Stimulated activated CD4-positive, alpha-beta T cell treated with anti-CD3 and anti-CD28 coated beads, Interleukin-2, amount 100 ng/mL, for 24 hours (primary cell): ENCODE data around the gene NKX6-2.
"Not testable (repeated sequence)": the region's sequence is repeated elsewhere in the genome, so short reads cannot be mapped to it uniquely, and the experiment has no call there.

Experiments used
- DNase-seq, 2 donors: peaks; one replicate each; pipeline ENCODE4 v3.0.0-alpha.2; 2020

NKX6-2 gene

GRCh38 chr10:132793871-132794849, 8.2 kb upstream of the NKX6-2 start:
- DNase-seq: no peak

GRCh38 chr10:132793213-132793612, 7.3 kb upstream of the NKX6-2 start:
- no peak for DNase-seq

- no peak for DNase-seq
Measured at GRCh38 chr10:132792796-132793195, 6.8 kb upstream of the NKX6-2 start.

- DNase-seq: not testable (repeated sequence)
Measured at GRCh38 chr10:132792099-132792498, 6.2 kb upstream of the NKX6-2 start.

- DNase-seq: no peak
Measured at GRCh38 chr10:132790934-132791829, 5.2 kb upstream of the NKX6-2 start.

GRCh38 chr10:132790470-132790869, 4.5 kb upstream of the NKX6-2 start:
- no peak for DNase-seq

- DNase-seq: no peak
Measured at GRCh38 chr10:132789659-132790148, 3.8 kb upstream of the NKX6-2 start.

- DNase-seq: no peak
Measured at GRCh38 chr10:132788831-132789219, 2.9 kb upstream of the NKX6-2 start.

- peak in 1 of 2 donors; percentile 20 for DNase-seq
Measured at GRCh38 chr10:132788180-132788830, 2.4 kb upstream of the NKX6-2 start.

GRCh38 chr10:132787495-132788179, 1.7 kb upstream of the NKX6-2 start:
- DNase-seq: peak in 1 of 2 donors; percentile 42

- no peak for DNase-seq
Measured at GRCh38 chr10:132786884-132787494, 1.0 kb upstream of the NKX6-2 start.

GRCh38 chr10:132786476-132786883, 533 bp upstream of the NKX6-2 start:
- no peak for DNase-seq

- DNase-seq: peak in 1 of 2 donors; percentile 21
Measured at GRCh38 chr10:132784866-132785722, 853 bp downstream of the NKX6-2 start.

- DNase-seq: no peak
Measured at GRCh38 chr10:132783940-132784865, 1.7 kb downstream of the NKX6-2 start.

GRCh38 chr10:132783165-132783939, 2.6 kb downstream of the NKX6-2 start:
- no peak for DNase-seq

GRCh38 chr10:132781556-132781955, 4.4 kb downstream of the NKX6-2 start:
- DNase-seq: no peak

GRCh38 chr10:132780356-132780755, 5.6 kb downstream of the NKX6-2 start:
- DNase-seq: no peak

GRCh38 chr10:132779549-132780294, 6.2 kb downstream of the NKX6-2 start:
- DNase-seq: no peak
